ENCODE data around the gene PPP2R5C.

Gene PPP2R5C

GRCh38 chr14:101780390-101780789, 18.9 kb downstream of the PPP2R5C start:
- DNase-seq (ENCODE audit: insufficient read length, low spot score), result no peak
- TF ChIP-seq POU2F2 (IDR thresholded peaks at IDR 0.05; ENCODE audit: low read depth, low read length) (no peak), SPI1 (IDR thresholded peaks at IDR 0.05; ENCODE audit: low read depth, low read length) (no peak), PAX5 (IDR thresholded peaks at IDR 0.05; ENCODE audit: insufficient read depth, low read length, severe bottlenecking) (no peak), TAF1 (IDR thresholded peaks at IDR 0.05; ENCODE audit: low read depth, low read length) (no peak), POLR2A (IDR thresholded peaks at IDR 0.05; ENCODE audit: low read depth, low read length) (no peak), POLR2AphosphoS5 (IDR thresholded peaks at IDR 0.05; ENCODE audit: low read depth, low read length) (no peak)
- no peak for FAIRE-seq

GRCh38 chr14:101780887-101781239, 19.4 kb downstream of the PPP2R5C start:
- DNase-seq (ENCODE audit: insufficient read length, low spot score), result peak; percentile 31

DNA sequence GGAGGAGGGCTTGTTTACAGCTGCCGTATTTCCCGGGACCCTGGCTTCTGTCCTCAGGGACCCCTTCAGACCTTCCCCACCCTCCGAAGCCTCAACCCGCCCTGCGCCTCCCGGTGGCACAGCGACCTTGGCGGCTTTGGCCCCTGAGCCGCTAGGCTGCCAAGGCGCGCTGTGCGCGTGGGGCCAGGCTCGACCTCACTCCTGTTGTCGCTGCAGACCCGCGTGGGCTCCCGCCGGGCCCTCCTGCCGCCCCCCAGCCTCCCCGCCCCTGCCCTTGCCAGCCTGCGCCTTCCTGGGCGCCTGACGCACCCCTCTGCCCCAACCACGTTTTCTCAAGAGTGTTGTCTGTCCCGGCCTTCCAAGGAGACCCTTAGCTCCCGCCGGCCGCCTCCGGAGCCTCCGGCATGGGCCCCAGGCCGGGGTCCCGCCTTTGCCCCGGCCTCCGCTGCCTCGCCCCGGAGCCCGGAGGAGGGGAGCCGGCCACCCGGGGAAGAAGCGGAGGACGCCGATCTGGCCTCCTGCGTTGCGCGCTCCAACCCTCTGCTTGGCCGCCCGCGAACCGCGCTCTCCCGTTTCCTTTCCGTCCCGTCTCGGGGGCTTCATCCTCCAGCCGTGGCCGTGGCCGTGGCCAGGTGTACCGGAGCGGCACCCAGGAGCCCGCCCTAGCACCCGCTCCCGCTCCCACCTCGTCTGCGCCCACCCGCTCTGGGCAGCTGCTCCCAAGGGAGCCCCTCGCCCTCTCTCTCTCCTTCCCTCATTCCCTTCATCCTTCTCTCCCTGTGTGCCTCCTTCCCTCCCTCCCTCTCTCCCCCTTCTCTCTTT, 19.9 kb downstream of the PPP2R5C start:
- DNase-seq (ENCODE audit: insufficient read length, low spot score), result peak; percentile 46
- TF ChIP-seq PAX5 (IDR thresholded peaks at IDR 0.05; ENCODE audit: insufficient read depth, low read length, severe bottlenecking) (no peak), TAF1 (IDR thresholded peaks at IDR 0.05; ENCODE audit: low read depth, low read length) (no peak), POLR2A (IDR thresholded peaks at IDR 0.05; ENCODE audit: low read depth, low read length) (no peak), POU2F2 (IDR thresholded peaks at IDR 0.05; ENCODE audit: low read depth, low read length) (no peak), SPI1 (IDR thresholded peaks at IDR 0.05; ENCODE audit: low read depth, low read length) (no peak), POLR2AphosphoS5 (IDR thresholded peaks at IDR 0.05; ENCODE audit: low read depth, low read length) (no peak)
- FAIRE-seq, result peak; percentile 66

More at GRCh38 chr14:101780887-101781239, 19.4 kb downstream of the PPP2R5C start:
- no peak for FAIRE-seq
- no peak for TF ChIP-seq POLR2AphosphoS5 (IDR thresholded peaks at IDR 0.05; ENCODE audit: low read depth, low read length)
- no peak for TF ChIP-seq SPI1 (IDR thresholded peaks at IDR 0.05; ENCODE audit: low read depth, low read length)
- TF ChIP-seq PAX5 (IDR thresholded peaks at IDR 0.05; ENCODE audit: insufficient read depth, low read length, severe bottlenecking), result no peak
- no peak for TF ChIP-seq POU2F2 (IDR thresholded peaks at IDR 0.05; ENCODE audit: low read depth, low read length)
- no peak for TF ChIP-seq POLR2A (IDR thresholded peaks at IDR 0.05; ENCODE audit: low read depth, low read length)
- no peak for TF ChIP-seq TAF1 (IDR thresholded peaks at IDR 0.05; ENCODE audit: low read depth, low read length)

GRCh38 chr14:101783260-101784016, 21.9 kb downstream of the PPP2R5C start:
- FAIRE-seq, result no peak
- DNase-seq (ENCODE audit: insufficient read length, low spot score), result no peak

DNA sequence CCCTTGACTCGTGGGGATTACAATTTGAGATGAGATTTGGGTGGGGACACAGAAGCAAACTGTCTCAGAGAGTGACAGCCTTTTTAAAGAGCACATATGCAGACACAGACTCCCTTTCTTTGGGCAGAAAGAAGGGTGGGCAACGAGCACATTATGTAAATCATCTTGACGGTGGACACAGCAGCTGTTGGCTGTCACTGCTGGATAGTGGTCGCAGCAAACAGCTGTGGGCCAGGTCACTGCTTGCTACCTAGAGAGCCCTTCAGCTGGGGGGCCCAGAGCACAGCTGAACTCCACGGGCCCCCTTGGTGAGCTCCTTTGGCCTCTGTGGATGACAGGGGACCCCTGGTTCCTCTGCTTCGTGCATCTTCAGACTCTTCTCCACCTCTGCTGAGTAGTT, 23.1 kb downstream of the PPP2R5C start:
- no peak for TF ChIP-seq POLR2A (IDR thresholded peaks at IDR 0.05; ENCODE audit: low read depth, low read length)
- TF ChIP-seq TAF1 (IDR thresholded peaks at IDR 0.05; ENCODE audit: low read depth, low read length), result no peak
- peak; percentile 13 for FAIRE-seq
- DNase-seq (ENCODE audit: insufficient read length, low spot score), result no peak

More at GRCh38 chr14:101783260-101784016, 21.9 kb downstream of the PPP2R5C start:
- TF ChIP-seq POLR2AphosphoS5 (IDR thresholded peaks at IDR 0.05; ENCODE audit: low read depth, low read length) (no peak), SPI1 (IDR thresholded peaks at IDR 0.05; ENCODE audit: low read depth, low read length) (no peak), PAX5 (IDR thresholded peaks at IDR 0.05; ENCODE audit: insufficient read depth, low read length, severe bottlenecking) (no peak), POLR2A (IDR thresholded peaks at IDR 0.05; ENCODE audit: low read depth, low read length) (no peak), POU2F2 (IDR thresholded peaks at IDR 0.05; ENCODE audit: low read depth, low read length) (no peak), TAF1 (IDR thresholded peaks at IDR 0.05; ENCODE audit: low read depth, low read length) (no peak)

DNA sequence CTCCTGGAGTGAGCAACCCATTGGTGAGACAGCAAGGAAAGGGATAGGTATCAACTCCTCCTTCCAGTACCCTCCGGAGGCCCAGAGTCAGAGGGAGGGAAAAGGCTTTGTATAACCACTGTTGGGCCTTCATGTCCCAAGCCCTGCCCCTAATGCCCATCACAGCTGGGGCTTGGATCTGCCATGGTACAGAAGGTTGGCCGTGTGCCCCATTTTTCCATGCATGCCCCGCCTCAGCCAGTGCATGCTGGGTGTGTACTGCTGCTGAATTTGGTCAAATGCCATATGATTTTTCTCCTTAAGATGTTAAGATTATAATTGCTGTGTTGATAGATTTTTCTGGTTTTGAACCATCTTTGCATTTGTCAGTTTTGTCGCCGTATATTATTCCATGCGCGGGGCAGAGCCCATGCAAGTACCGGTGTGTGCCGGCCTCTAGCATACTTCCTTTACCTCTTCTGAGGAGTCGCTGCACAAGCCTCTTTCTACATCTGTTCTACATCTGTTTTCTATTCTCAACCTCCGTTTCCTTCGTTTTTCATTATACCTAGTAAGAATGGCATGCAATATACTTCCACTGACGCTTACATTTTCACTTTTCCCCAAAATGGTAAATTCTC, 26.6 kb downstream of the PPP2R5C start:
- no peak for DNase-seq (ENCODE audit: insufficient read length, low spot score)
- no peak for FAIRE-seq
- no peak for TF ChIP-seq POU2F2 (IDR thresholded peaks at IDR 0.05; ENCODE audit: low read depth, low read length)

DNA sequence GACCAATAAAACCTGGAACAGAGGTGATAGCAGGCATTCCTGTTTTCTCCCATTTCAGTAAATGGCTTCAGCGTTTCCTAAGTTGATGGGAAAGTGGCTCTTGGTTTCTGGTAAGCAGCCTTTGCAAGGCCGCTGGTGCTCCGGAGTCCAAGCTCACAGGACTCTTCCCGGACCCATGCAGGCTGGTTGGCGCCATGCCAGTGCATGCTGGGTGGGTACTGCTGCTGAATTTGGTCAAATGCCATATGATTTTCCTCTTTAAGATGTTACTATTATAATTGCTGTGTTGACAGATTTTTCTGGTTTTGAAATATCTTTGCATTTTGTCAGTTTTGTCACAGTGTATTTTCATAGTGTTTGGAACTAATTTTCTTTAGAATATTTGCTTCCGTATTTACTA, 27.7 kb downstream of the PPP2R5C start:
- TF ChIP-seq POLR2A (IDR thresholded peaks at IDR 0.05; ENCODE audit: low read depth, low read length), result no peak
- no peak for TF ChIP-seq SPI1 (IDR thresholded peaks at IDR 0.05; ENCODE audit: low read depth, low read length)
- TF ChIP-seq TAF1 (IDR thresholded peaks at IDR 0.05; ENCODE audit: low read depth, low read length), result no peak
- no peak for TF ChIP-seq POLR2AphosphoS5 (IDR thresholded peaks at IDR 0.05; ENCODE audit: low read depth, low read length)
- no peak for TF ChIP-seq POU2F2 (IDR thresholded peaks at IDR 0.05; ENCODE audit: low read depth, low read length)
- no peak for TF ChIP-seq PAX5 (IDR thresholded peaks at IDR 0.05; ENCODE audit: insufficient read depth, low read length, severe bottlenecking)
- DNase-seq (ENCODE audit: insufficient read length, low spot score), result no peak
- no peak for FAIRE-seq

GRCh38 chr14:101790232-101790631, 28.7 kb downstream of the PPP2R5C start:
- DNase-seq (ENCODE audit: insufficient read length, low spot score) (no peak), FAIRE-seq (peak; percentile 90)
- TF ChIP-seq PAX5 (IDR thresholded peaks at IDR 0.05; ENCODE audit: insufficient read depth, low read length, severe bottlenecking), result no peak
- no peak for TF ChIP-seq POLR2A (IDR thresholded peaks at IDR 0.05; ENCODE audit: low read depth, low read length)
- TF ChIP-seq POU2F2 (IDR thresholded peaks at IDR 0.05; ENCODE audit: low read depth, low read length), result no peak

DNA sequence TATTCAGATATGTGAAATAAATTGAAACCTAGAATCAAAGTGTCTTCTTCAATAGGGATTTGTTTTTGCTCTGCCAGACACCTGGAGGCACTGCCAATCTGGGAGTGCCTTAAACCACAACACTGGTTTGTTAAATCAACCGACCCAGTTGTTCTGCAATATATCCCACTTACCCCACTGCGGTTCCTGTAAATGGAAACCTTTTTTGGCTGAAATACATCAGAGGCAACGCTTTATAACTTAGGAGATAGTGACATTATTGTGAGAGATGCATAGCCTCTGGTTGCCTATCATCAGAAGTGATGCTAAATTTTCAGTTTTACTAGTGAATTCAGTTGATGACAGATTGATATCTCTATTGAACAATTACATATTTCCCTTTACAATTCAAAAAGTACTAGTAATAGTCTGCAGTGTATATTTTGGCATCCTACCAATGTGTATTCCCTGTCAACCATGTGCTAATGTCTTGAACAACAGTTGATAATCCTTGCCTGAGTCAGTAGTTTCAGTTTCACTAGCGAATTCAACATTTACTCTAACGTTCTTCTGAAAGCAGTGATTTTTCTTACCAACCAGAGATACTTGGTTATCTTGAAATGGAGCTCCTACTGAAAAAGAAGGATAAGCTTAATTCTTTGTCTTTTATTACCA, 30.5 kb downstream of the PPP2R5C start:
- TF ChIP-seq TAF1 (IDR thresholded peaks at IDR 0.05; ENCODE audit: low read depth, low read length), result no peak
- no peak for TF ChIP-seq POLR2A (IDR thresholded peaks at IDR 0.05; ENCODE audit: low read depth, low read length)
- TF ChIP-seq POLR2AphosphoS5 (IDR thresholded peaks at IDR 0.05; ENCODE audit: low read depth, low read length), result no peak
- TF ChIP-seq POU2F2 (IDR thresholded peaks at IDR 0.05; ENCODE audit: low read depth, low read length), result no peak
- no peak for TF ChIP-seq SPI1 (IDR thresholded peaks at IDR 0.05; ENCODE audit: low read depth, low read length)
- no peak for TF ChIP-seq PAX5 (IDR thresholded peaks at IDR 0.05; ENCODE audit: insufficient read depth, low read length, severe bottlenecking)
- DNase-seq (ENCODE audit: insufficient read length, low spot score) (no peak), FAIRE-seq (peak; percentile 90)
